Psoas muscle (tissue), 8 donors: ENCODE data around the gene KRT25. TPM values are rescaled to one million over a fixed set of nuclear protein-coding genes. Genes with fewer than 3 reads are reported as not detected.

Experiments
- ATAC-seq, 4 donors: fragments of 200-7000 bp; cut with Tn5 transposase; one replicate each; pipeline ENCODE4 v1.9.1; 2020; ENCODE audit warnings: moderate library complexity in 3 of 4, mild to moderate bottlenecking in 2 of 4
- DNase-seq, 2 donors: peaks; one replicate each; pipeline ENCODE4 v3.0.0-alpha.2; 2020
- H3K27ac ChIP-seq: fragments of 200-600 bp; one replicate; pipeline ENCODE4 v1.8.0; 2022
- H3K27me3 ChIP-seq, 3 donors: fragments of 200-600 bp in 1 of 3; one replicate each; pipeline versions ENCODE4 v1.6.1 to v1.8.0; 2013 to 2022; ENCODE audit warnings: low read length in 2 of 3, mild to moderate bottlenecking in 2 of 3, moderate library complexity in 1 of 3; ENCODE audit not compliant: insufficient read depth in 3 of 3
- H3K36me3 ChIP-seq, 2 donors: fragments of 200-600 bp in 1 of 2; one replicate each; pipeline versions ENCODE4 v1.6.1 to v1.8.0; 2013 to 2022; ENCODE audit warnings: low read depth in 1 of 2, mild to moderate bottlenecking in 1 of 2, moderate library complexity in 1 of 2; ENCODE audit not compliant: insufficient read depth in 1 of 2
- H3K4me1 ChIP-seq: fragments of 200-600 bp; one replicate; pipeline ENCODE4 v1.8.0; 2022
- H3K4me3 ChIP-seq: fragments of 200-600 bp; one replicate; pipeline ENCODE4 v1.8.0; 2022; ENCODE audit warnings: mild to moderate bottlenecking
- H3K9me3 ChIP-seq: fragments of 200-600 bp; one replicate; pipeline ENCODE4 v1.8.0; 2022
- WGBS, 3 donors: extraction: QIAGEN DNeasy Blood & Tissue Kit; methylation state at CpG; one replicate each; pipeline versions ENCODE4 v1.1.6 to v1.1.7; 2013; 5-methylcytosine and 5-hydroxymethylcytosine counted together
- intact Hi-C, 2 donors: fragments of 100-400 bp; cut with DNase I; formaldehyde crosslinking; loops; one replicate each; pipeline versions ENCODE4 v1.11.0 to v1.14.2; 2022
- polyA plus RNA-seq, 3 donors: library from polyadenylated mRNA; stranded (reverse); fragments of 200-250 nt; gene quantifications; one replicate each; pipeline ENCODE4 v1.2.3, GENCODE V29; 2013
- total RNA-seq, 4 donors: library from RNA; stranded (reverse); fragmentation: NEBNext Ultra II Directional in 2 of 4; extraction: Animal tissue kit (Norgen Biotek cat#: 25700) in 2 of 4; gene quantifications; one replicate each; pipeline versions ENCODE4 v1.2.1 to v1.2.4, GENCODE V29; 2021 to 2023
- TF ChIP-seq, protein P1 (sequence below): fragments of 200-600 bp; IDR thresholded peaks from one replicate; pipeline ENCODE4 v1.8.0; 2022; ENCODE audit warnings: antibody characterized with exemption
- donor health status: healthy with polysubstance abuse.
- donor health status: DM: no; HTN: no; CAD: no; lungs with moderate emphysema.
- donor health status: Bipolar disorder and iron deficiency.
- donor health status: healthy.
- donor health status: DM: yes; HTN: yes; CAD: no.
- donor health status: DM: no; HTN: no; CAD: no.
- donor health status: DM: no; HTN: no; CAD: no.
- donor health status: DM: yes; HTN: yes; CAD: no.

The KRT25 gene
- total and polyA plus RNA-seq, 7 donors = 0.03 TPM; not detected in 6

DNA sequence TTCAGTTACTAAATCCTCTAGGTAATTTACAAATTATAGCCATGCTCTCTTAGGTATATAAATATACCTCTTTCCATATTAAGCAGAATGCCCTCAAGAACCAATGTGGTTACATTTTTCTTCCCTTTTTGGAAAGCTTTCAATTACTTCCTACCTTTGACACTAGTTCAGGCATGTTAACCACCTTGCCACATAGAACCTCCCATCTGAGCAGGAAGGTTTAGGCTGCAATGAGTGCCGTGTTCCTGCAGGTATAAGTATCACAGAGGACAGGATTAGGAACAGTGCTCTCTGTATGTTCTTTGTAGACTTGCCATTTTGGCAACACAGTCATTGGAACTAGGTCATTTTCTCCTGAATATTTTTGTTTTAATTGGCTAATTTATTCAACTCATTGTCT is 20.1 kb downstream of the KRT25 start:
- Histone ChIP-seq H3K9me3 (no peaks in the 10 kb centered on the region), H3K4me1 (no peaks in the 10 kb centered on the region), H3K36me3 (no peaks in the 10 kb centered on the region), H3K27me3 (peaks cover 0 to 21% (median 4%) of the 10 kb centered on the region in 3 donors), H3K27ac (no peak overlapping the region), H3K4me3 (no peak overlapping the region)
- WGBS, 3 donors = 69 to 84% (median 76%) methylated on average over 1 of the region's 1 CpG
- TF ChIP-seq, protein P1, sequence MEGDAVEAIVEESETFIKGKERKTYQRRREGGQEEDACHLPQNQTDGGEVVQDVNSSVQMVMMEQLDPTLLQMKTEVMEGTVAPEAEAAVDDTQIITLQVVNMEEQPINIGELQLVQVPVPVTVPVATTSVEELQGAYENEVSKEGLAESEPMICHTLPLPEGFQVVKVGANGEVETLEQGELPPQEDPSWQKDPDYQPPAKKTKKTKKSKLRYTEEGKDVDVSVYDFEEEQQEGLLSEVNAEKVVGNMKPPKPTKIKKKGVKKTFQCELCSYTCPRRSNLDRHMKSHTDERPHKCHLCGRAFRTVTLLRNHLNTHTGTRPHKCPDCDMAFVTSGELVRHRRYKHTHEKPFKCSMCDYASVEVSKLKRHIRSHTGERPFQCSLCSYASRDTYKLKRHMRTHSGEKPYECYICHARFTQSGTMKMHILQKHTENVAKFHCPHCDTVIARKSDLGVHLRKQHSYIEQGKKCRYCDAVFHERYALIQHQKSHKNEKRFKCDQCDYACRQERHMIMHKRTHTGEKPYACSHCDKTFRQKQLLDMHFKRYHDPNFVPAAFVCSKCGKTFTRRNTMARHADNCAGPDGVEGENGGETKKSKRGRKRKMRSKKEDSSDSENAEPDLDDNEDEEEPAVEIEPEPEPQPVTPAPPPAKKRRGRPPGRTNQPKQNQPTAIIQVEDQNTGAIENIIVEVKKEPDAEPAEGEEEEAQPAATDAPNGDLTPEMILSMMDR = no peak
- ATAC-seq = no peak
- no peak for DNase-seq
- intact Hi-C loops = no loop called here

DNA sequence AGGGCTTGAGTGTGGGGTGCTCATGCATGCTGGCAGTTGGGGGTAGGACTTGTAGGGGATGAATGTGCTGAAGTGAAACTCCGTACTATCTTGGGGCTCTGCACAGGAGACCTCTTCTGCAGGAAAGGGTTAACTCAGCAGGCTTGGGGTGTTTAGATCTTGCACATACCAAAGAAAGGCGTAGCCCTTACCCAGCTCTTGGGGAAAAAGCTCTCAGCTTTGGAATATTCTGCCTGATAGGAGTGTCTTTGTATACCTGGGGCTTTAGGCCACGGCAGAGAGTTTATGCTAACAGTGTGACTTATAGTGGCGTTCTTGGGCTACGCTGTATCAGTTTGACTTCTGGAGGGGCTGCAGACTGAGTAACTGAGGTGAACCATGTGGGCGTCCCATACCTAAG is 21.1 kb downstream of the KRT25 start:
- intact Hi-C loops = no loop called here
- WGBS, 3 donors = 79 to 84% (median 84%) methylated on average over 6 of the region's 6 CpGs

DNA sequence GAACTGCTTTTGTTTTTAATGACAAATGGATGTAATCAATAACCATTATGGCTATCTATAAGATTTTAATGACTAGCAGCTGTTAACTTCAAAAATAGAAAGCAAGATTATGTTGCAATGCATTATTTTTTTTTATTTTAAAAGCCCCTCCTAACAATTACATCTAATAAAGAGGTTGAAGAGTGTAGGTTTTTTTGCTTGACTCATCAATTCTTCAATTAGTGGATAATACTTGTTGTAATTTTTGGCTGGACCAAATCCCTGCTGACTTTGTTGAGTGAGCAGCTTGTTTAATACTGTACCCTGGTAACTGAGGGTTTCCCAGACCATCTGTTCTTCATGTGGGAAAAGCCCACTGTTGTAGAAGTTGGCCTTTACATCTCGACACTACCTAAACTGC is 24.2 kb downstream of the KRT25 start:
- Histone ChIP-seq H3K4me3 (no peak overlapping the region), H3K27me3 (peaks cover 0 to 21% (median 0%) of the 10 kb centered on the region in 3 donors), H3K9me3 (no peaks in the 10 kb centered on the region), H3K27ac (no peak overlapping the region), H3K36me3 (no peaks in the 10 kb centered on the region), H3K4me1 (no peaks in the 10 kb centered on the region)
- WGBS, 3 donors = 59 to 62% (median 62%) methylated on average over 1 of the region's 1 CpG
- ATAC-seq (no peak), DNase-seq (no peak)
- TF ChIP-seq, protein P1 = no peak
- intact Hi-C loops = no loop called here

More for the DNA sequence above, 21.1 kb downstream of the KRT25 start:
- DNase-seq = no peak
- Histone ChIP-seq H3K9me3 (no peaks in the 10 kb centered on the region), H3K4me1 (no peaks in the 10 kb centered on the region), H3K4me3 (no peak overlapping the region), H3K36me3 (no peaks in the 10 kb centered on the region), H3K27ac (no peak overlapping the region), H3K27me3 (peaks cover 0 to 28% (median 4%) of the 10 kb centered on the region in 3 donors)
- ATAC-seq = no peak
- TF ChIP-seq, protein P1 = no peak

DNA sequence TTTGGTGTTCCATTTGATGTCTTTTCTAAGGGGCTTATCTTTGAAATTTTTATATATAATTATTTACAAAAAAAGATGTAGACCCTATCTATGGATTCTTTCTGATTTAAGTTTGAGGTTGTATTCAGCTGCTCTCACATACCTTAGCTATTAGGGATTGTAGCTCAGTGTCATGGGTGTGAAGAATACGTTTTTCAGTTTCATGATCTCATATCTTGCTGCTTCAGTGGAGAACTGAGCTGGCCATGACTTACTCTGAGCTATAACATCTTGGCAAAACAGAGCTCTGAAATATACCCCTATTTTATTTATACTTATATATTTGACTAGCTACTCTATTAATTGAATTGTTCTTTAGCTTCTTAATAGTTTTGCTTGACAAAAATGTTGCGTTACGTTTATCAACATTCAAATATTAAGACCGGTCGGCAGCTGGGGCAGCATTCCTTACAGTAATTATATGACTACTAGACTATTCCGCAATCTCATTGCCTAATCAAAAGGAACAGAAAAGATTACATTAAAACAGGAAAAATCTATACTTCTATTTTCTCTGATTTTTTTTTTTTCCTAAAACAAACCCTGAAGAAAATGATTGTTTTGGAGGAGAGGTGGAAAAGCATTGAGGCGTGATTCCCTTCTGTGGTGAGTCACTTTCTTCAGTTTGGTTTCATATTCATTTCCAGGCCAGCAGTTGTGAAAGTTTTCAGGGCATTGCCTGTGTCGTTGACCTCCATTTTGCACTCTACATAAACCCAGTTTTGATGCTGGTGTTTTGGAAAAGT is 27.5 kb downstream of the KRT25 start:
- peaks cover 0 to 26% (median 0%) of the 10 kb centered on the region in 3 donors for H3K27me3 ChIP-seq
- H3K36me3 ChIP-seq = no peaks in the 10 kb centered on the region
- DNase-seq = no peak
- H3K4me3 ChIP-seq = no peak overlapping the region
- no peaks in the 10 kb centered on the region for H3K9me3 ChIP-seq
- no peaks in the 10 kb centered on the region for H3K4me1 ChIP-seq
- TF ChIP-seq, protein P1 = no peak
- intact Hi-C loops = loop anchor here in 1 of 2 donors (10.0 kb wide), 1 partner anchor 103 kb away; no protein-coding TSS in a partner anchor
- 68 to 74% (median 69%) methylated on average over 8 of the region's 8 CpGs for WGBS, 3 donors
- no peak overlapping the region for H3K27ac ChIP-seq
- no peak for ATAC-seq
